Upper lobe of right lung (tissue), 1 donor: ENCODE data around the gene NACC2. TPM values are rescaled to one million over a fixed set of nuclear protein-coding genes. Genes with fewer than 3 reads are reported as not detected.

Experiments used
- ATAC-seq: fragments of 200-7000 bp; cut with Tn5 transposase; one replicate; pipeline ENCODE4 v1.9.1; 2020; ENCODE audit warnings: mild to moderate bottlenecking, moderate library complexity
- DNase-seq: peaks from one replicate; pipeline ENCODE4 v3.0.0-alpha.2; 2020
- H3K27ac ChIP-seq: fragments of 200-600 bp; one replicate; pipeline ENCODE4 v1.8.0; 2022
- H3K27me3 ChIP-seq: fragments of 200-600 bp; one replicate; pipeline ENCODE4 v1.8.0; 2022; ENCODE audit warnings: mild to moderate bottlenecking
- H3K36me3 ChIP-seq: fragments of 200-600 bp; one replicate; pipeline ENCODE4 v1.8.0; 2022
- H3K4me1 ChIP-seq: fragments of 200-600 bp; one replicate; pipeline ENCODE4 v1.8.0; 2022
- H3K4me3 ChIP-seq: fragments of 200-600 bp; one replicate; pipeline ENCODE4 v1.8.0; 2022; ENCODE audit warnings: mild to moderate bottlenecking
- H3K9me3 ChIP-seq: fragments of 200-600 bp; one replicate; pipeline ENCODE4 v1.8.0; 2022
- CTCF ChIP-seq: fragments of 200-600 bp; IDR thresholded peaks from one replicate; pipeline ENCODE4 v1.8.0; 2022; ENCODE audit warnings: antibody characterized with exemption
- intact Hi-C: fragments of 100-400 bp; cut with DNase I; formaldehyde crosslinking; loops from one replicate; pipeline ENCODE4 v1.11.0; 2022
- total RNA-seq: library from RNA; stranded (reverse); fragmentation: NEBNext Ultra II Directional; extraction: Animal tissue kit (Norgen Biotek cat#: 25700); gene quantifications from one replicate; pipeline ENCODE4 v1.2.1, GENCODE V29; 2021
- donor health status: DM: no; HTN: yes; CAD: no; lungs with severe emphysema.

Gene NACC2
- total RNA-seq, 1 donor from 2014 or later, result 33.5 TPM

- Histone ChIP-seq H3K36me3 (no peaks in the 10 kb centered on the region), H3K27ac (no peak overlapping the region), H3K9me3 (no peaks in the 10 kb centered on the region), H3K4me1 (peaks cover 17% of the 10 kb centered on the region), H3K27me3 (no peaks in the 10 kb centered on the region), H3K4me3 (no peak overlapping the region)
- ATAC-seq, result no peak
- intact Hi-C loops, result no loop called here
- DNase-seq, result no peak
- no peak for TF ChIP-seq CTCF
Measured at GRCh38 chr9:136026266-136026942, 68.7 kb downstream of the NACC2 start.

DNA sequence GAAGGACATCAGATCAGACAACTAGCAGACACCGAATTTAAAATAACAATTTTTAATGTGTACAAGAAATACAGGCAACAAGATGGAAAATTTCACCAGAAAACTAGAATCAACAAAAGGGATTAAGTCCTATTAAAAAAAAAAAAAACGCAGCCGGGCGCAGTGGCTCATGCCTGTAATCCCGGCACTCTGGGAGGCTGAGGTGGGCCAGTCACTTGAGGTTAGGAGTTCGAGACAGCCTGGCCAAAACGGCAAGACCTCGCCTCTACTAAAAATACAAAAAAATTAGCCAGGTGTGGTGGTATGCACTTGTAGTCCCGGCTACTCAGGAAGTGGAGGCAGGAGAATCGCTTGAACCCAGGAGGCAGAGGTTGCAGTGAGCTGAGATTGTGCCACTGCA lies 69.6 kb downstream of the NACC2 start:
- TF ChIP-seq CTCF, result no peak
- no peak for ATAC-seq
- no peaks in the 10 kb centered on the region for H3K27me3 ChIP-seq
- intact Hi-C loops, result no loop called here
- H3K27ac ChIP-seq, result no peak overlapping the region
- H3K4me3 ChIP-seq, result no peak overlapping the region
- no peaks in the 10 kb centered on the region for H3K36me3 ChIP-seq
- H3K4me1 ChIP-seq, result peaks cover 17% of the 10 kb centered on the region
- no peak for DNase-seq
- no peaks in the 10 kb centered on the region for H3K9me3 ChIP-seq

DNA sequence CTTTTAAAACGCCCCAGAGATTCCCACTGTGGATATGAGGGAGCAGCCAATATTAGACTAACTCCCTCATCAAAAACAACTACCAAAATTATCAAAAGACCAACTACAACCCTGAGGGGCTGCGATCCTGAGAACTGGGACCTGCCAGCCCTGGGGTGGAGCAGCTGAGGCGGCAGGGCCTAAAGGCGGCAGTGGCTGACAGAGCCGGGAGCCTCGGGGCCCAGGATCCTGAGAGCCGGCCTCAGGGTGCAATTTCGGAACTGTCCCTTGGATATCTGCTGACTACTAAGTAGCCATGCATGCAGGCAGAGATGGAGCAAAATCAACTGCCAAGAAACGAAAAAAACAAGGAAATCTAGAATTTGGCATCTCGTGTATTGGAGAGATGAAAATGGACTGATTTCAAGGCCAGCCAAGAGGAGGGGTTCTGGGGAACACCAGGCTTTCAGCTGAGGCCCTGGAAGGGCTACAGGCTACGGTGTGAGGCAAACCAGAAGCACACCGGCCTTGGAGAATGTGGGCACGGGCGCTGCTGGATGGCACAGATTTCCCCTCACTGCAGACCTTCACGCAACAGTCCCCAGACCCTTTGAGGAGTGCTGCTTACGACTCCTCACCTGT lies 70.3 kb downstream of the NACC2 start:
- Histone ChIP-seq H3K36me3 (no peaks in the 10 kb centered on the region), H3K27me3 (no peaks in the 10 kb centered on the region), H3K9me3 (no peaks in the 10 kb centered on the region), H3K27ac (peak overlapping the region; percentile 6), H3K4me3 (no peak overlapping the region), H3K4me1 (peaks cover 17% of the 10 kb centered on the region)
- TF ChIP-seq CTCF, result no peak
- DNase-seq (no peak), ATAC-seq (no peak)
- intact Hi-C loops, result no loop called here

GRCh38 chr9:136024286-136024685 lies 70.8 kb downstream of the NACC2 start:
- no peak for TF ChIP-seq CTCF
- intact Hi-C loops, result no loop called here
- ATAC-seq (no peak), DNase-seq (no peak)
- Histone ChIP-seq H3K36me3 (no peaks in the 10 kb centered on the region), H3K27me3 (no peaks in the 10 kb centered on the region), H3K4me3 (no peak overlapping the region), H3K27ac (peak overlapping the region; percentile 6), H3K4me1 (peaks cover 17% of the 10 kb centered on the region), H3K9me3 (no peaks in the 10 kb centered on the region)

GRCh38 chr9:136023410-136024225 lies 71.5 kb downstream of the NACC2 start:
- peaks cover 12% of the 10 kb centered on the region for H3K4me1 ChIP-seq
- H3K4me3 ChIP-seq, result no peak overlapping the region
- no peaks in the 10 kb centered on the region for H3K36me3 ChIP-seq
- peak overlapping the region; percentile 11 for H3K27ac ChIP-seq
- H3K27me3 ChIP-seq, result no peaks in the 10 kb centered on the region
- ATAC-seq (peak; percentile 52), DNase-seq (peak; percentile 66)
- intact Hi-C loops, result no loop called here
- TF ChIP-seq CTCF, result no peak
- H3K9me3 ChIP-seq, result no peaks in the 10 kb centered on the region
